GM12878 (cell line): ENCODE data around the gene SMIM14.

ENCODE experiments used
- CBFB ChIP-seq: IDR thresholded peaks from 2 replicates; pipeline ENCODE4 v1.6.1; 2016; ENCODE audit warnings: antibody characterized with exemption, low read depth
- CREM ChIP-seq: IDR thresholded peaks from 2 replicates; pipeline ENCODE4 v1.6.1; 2014; ENCODE audit warnings: antibody characterized with exemption, low read depth
- EZH2 ChIP-seq: IDR thresholded peaks from 2 replicates; pipeline ENCODE4 v1.6.1; 2012; ENCODE audit warnings: low read depth, mild to moderate bottlenecking, control low read depth, inconsistent platforms, low read length, borderline replicate concordance; ENCODE audit not compliant: control insufficient read depth
- HDAC6 ChIP-seq: fragments of 200-600 bp; sonication (generic); IDR thresholded peaks from one replicate; pipeline ENCODE4 v1.8.0; 2017; ENCODE audit warnings: antibody characterized with exemption; ENCODE audit not compliant: unreplicated experiment
- KDM1A ChIP-seq: fragments of 200-600 bp; sonication (generic); IDR thresholded peaks from 2 replicates; pipeline ENCODE4 v1.6.1; 2016; ENCODE audit warnings: borderline replicate concordance
- POLR2A ChIP-seq: IDR thresholded peaks from 2 replicates; pipeline ENCODE4 v1.6.1; 2011; ENCODE audit warnings: low read depth, mild to moderate bottlenecking, low read length
- POLR2AphosphoS5 ChIP-seq: IDR thresholded peaks from 2 replicates; pipeline ENCODE4 v1.6.1; 2011; ENCODE audit warnings: mild to moderate bottlenecking, low read length, inconsistent platforms
- RCOR1 ChIP-seq: conservative IDR thresholded peaks from 2 replicates; pipeline ENCODE4 v1.6.1; 2012; ENCODE audit warnings: low read depth, low read length, improper control_type of control experiment
- STAT3 ChIP-seq: IDR thresholded peaks from 2 replicates; pipeline ENCODE4 v1.6.1; 2011; ENCODE audit warnings: low read depth, low read length, improper control_type of control experiment
- ZNF274 ChIP-seq: IDR thresholded peaks from one replicate; pipeline ENCODE4 v1.8.0; 2011; ENCODE audit not compliant: insufficient read length, insufficient read depth
- TF ChIP-seq, protein P1 (sequence below), 3 experiments: IDR thresholded peaks in 2 of 3; conservative IDR thresholded peaks in 1 of 3; 2 replicates each; pipeline ENCODE4 v1.5.1; 2011; ENCODE audit warnings: low read depth in 3 of 3, low read length in 3 of 3, mild to moderate bottlenecking in 3 of 3, control low read depth in 2 of 3, moderate library complexity in 2 of 3, inconsistent platforms in 1 of 3, mixed read lengths in 1 of 3; ENCODE audit not compliant: control insufficient read depth in 2 of 3, insufficient read depth in 1 of 3; ENCODE audit errors: extremely low read depth in 1 of 3
- TF ChIP-seq, protein P2 (sequence below): IDR thresholded peaks from 2 replicates; pipeline ENCODE4 v1.6.1; 2011; ENCODE audit warnings: borderline replicate concordance, low read depth, mild to moderate bottlenecking, moderate library complexity, mixed read lengths, low read length; ENCODE audit not compliant: insufficient read depth; ENCODE audit errors: extremely low read length
- TF ChIP-seq, protein P3 (sequence below): fragments of 450-650 bp; formaldehyde crosslinking; IDR thresholded peaks from 2 replicates; pipeline ENCODE4 v1.4.0; 2020; ENCODE audit warnings: mild to moderate bottlenecking, moderate library complexity
- TF ChIP-seq, protein P4 (sequence below): IDR thresholded peaks from 2 replicates; pipeline ENCODE4 v1.6.1; 2012; ENCODE audit warnings: mild to moderate bottlenecking, low read depth, low read length

DNA sequence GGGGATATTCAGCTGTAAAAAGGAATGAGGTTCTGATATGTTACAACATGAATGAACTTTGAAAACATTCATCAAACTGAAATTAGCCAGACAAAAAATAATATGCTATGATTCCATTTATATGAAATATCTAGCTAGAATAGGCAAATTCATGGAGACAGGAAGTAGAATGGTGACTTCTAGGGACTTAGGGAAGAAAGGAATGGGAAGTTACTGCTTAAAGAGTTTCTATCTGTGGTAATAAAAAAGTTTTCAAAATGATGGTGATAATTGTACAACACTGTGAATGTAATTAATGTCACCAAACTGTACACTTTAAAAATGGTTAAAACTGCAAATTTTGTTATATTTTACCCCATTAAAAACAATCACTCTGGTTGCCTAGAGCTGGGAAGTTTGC, 30.2 kb downstream of the SMIM14 start:
- TF ChIP-seq, protein P1, sequence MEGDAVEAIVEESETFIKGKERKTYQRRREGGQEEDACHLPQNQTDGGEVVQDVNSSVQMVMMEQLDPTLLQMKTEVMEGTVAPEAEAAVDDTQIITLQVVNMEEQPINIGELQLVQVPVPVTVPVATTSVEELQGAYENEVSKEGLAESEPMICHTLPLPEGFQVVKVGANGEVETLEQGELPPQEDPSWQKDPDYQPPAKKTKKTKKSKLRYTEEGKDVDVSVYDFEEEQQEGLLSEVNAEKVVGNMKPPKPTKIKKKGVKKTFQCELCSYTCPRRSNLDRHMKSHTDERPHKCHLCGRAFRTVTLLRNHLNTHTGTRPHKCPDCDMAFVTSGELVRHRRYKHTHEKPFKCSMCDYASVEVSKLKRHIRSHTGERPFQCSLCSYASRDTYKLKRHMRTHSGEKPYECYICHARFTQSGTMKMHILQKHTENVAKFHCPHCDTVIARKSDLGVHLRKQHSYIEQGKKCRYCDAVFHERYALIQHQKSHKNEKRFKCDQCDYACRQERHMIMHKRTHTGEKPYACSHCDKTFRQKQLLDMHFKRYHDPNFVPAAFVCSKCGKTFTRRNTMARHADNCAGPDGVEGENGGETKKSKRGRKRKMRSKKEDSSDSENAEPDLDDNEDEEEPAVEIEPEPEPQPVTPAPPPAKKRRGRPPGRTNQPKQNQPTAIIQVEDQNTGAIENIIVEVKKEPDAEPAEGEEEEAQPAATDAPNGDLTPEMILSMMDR (IDR thresholded peaks at IDR 0.05 in 2 of 3, conservative IDR thresholded peaks at IDR 0.05 in 1 of 3; ENCODE audit: control insufficient read depth in 2 of 3, extremely low read depth in 1 of 3, insufficient read depth in 1 of 3, low read depth in 3 of 3, low read length in 3 of 3): no peak
- no peak for TF ChIP-seq POLR2AphosphoS5
- TF ChIP-seq HDAC6: no peak
- no peak for TF ChIP-seq CBFB
- no peak for TF ChIP-seq EZH2
- TF ChIP-seq POLR2A: no peak
- TF ChIP-seq STAT3: no peak
- TF ChIP-seq, protein P2, sequence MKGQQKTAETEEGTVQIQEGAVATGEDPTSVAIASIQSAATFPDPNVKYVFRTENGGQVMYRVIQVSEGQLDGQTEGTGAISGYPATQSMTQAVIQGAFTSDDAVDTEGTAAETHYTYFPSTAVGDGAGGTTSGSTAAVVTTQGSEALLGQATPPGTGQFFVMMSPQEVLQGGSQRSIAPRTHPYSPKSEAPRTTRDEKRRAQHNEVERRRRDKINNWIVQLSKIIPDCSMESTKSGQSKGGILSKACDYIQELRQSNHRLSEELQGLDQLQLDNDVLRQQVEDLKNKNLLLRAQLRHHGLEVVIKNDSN: no peak
- TF ChIP-seq, protein P3, sequence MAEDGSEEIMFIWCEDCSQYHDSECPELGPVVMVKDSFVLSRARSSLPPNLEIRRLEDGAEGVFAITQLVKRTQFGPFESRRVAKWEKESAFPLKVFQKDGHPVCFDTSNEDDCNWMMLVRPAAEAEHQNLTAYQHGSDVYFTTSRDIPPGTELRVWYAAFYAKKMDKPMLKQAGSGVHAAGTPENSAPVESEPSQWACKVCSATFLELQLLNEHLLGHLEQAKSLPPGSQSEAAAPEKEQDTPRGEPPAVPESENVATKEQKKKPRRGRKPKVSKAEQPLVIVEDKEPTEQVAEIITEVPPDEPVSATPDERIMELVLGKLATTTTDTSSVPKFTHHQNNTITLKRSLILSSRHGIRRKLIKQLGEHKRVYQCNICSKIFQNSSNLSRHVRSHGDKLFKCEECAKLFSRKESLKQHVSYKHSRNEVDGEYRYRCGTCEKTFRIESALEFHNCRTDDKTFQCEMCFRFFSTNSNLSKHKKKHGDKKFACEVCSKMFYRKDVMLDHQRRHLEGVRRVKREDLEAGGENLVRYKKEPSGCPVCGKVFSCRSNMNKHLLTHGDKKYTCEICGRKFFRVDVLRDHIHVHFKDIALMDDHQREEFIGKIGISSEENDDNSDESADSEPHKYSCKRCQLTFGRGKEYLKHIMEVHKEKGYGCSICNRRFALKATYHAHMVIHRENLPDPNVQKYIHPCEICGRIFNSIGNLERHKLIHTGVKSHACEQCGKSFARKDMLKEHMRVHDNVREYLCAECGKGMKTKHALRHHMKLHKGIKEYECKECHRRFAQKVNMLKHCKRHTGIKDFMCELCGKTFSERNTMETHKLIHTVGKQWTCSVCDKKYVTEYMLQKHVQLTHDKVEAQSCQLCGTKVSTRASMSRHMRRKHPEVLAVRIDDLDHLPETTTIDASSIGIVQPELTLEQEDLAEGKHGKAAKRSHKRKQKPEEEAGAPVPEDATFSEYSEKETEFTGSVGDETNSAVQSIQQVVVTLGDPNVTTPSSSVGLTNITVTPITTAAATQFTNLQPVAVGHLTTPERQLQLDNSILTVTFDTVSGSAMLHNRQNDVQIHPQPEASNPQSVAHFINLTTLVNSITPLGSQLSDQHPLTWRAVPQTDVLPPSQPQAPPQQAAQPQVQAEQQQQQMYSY (CRISPR knock-in tag): no peak
- TF ChIP-seq ZNF274: no peak
- no peak for TF ChIP-seq RCOR1
- no peak for TF ChIP-seq CREM
- no peak for TF ChIP-seq KDM1A
- TF ChIP-seq, protein P4, sequence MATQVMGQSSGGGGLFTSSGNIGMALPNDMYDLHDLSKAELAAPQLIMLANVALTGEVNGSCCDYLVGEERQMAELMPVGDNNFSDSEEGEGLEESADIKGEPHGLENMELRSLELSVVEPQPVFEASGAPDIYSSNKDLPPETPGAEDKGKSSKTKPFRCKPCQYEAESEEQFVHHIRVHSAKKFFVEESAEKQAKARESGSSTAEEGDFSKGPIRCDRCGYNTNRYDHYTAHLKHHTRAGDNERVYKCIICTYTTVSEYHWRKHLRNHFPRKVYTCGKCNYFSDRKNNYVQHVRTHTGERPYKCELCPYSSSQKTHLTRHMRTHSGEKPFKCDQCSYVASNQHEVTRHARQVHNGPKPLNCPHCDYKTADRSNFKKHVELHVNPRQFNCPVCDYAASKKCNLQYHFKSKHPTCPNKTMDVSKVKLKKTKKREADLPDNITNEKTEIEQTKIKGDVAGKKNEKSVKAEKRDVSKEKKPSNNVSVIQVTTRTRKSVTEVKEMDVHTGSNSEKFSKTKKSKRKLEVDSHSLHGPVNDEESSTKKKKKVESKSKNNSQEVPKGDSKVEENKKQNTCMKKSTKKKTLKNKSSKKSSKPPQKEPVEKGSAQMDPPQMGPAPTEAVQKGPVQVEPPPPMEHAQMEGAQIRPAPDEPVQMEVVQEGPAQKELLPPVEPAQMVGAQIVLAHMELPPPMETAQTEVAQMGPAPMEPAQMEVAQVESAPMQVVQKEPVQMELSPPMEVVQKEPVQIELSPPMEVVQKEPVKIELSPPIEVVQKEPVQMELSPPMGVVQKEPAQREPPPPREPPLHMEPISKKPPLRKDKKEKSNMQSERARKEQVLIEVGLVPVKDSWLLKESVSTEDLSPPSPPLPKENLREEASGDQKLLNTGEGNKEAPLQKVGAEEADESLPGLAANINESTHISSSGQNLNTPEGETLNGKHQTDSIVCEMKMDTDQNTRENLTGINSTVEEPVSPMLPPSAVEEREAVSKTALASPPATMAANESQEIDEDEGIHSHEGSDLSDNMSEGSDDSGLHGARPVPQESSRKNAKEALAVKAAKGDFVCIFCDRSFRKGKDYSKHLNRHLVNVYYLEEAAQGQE: no peak
